Endothelial cell of umbilical vein (primary cell): ENCODE data around the gene MAMDC2.

Source experiments
- CTCF ChIP-seq, 2 donors: IDR thresholded peaks; 1 replicate in 1 of 2; 2 replicates in 1 of 2; pipeline ENCODE4 v1.5.1; 2011; ENCODE audit warnings: low read length in 2 of 2, mild to moderate bottlenecking in 2 of 2, moderate library complexity in 2 of 2, control low read depth in 1 of 2, inconsistent platforms in 1 of 2, low read depth in 1 of 2; ENCODE audit not compliant: insufficient read depth in 1 of 2; ENCODE audit errors: extremely low read depth in 1 of 2
- FOS ChIP-seq: IDR thresholded peaks from 2 replicates; pipeline ENCODE4 v1.6.1; 2011; ENCODE audit warnings: mild to moderate bottlenecking, low read length, moderate library complexity, borderline replicate concordance; ENCODE audit not compliant: insufficient read depth
- GATA2 ChIP-seq: IDR thresholded peaks from 2 replicates; pipeline ENCODE4 v1.7.0; 2011; ENCODE audit warnings: low read depth, mild to moderate bottlenecking, moderate library complexity, mixed read lengths, low read length; ENCODE audit not compliant: insufficient read length, insufficient read depth
- POLR2A ChIP-seq: IDR thresholded peaks from 2 replicates; pipeline ENCODE4 v1.6.1; 2012; ENCODE audit warnings: low read depth, mild to moderate bottlenecking, control low read depth, low read length

GRCh38 chr9:70044490-70045307, 1.1 kb downstream of the MAMDC2 start:
- TF ChIP-seq CTCF (IDR thresholded peaks at IDR 0.05; ENCODE audit: extremely low read depth in 1 of 2, insufficient read depth in 1 of 2, low read depth in 1 of 2, low read length in 2 of 2) (no peak), POLR2A (no peak), GATA2 (no peak), FOS (peak; percentile 62)
